Duodenal mucosa (tissue), 2 donors: ENCODE measurements around the gene NOL11.
"Not testable (repeated sequence)": the region's sequence is repeated elsewhere in the genome, so short reads cannot be mapped to it uniquely, and the experiment has no call there.

Experiments used
- H3K27ac ChIP-seq: one replicate; pipeline ENCODE4 v1.7.0; 2013; ENCODE audit warnings: low read depth, low read length
- H3K27me3 ChIP-seq, 2 donors: one replicate each; pipeline ENCODE4 v1.7.0; 2013; ENCODE audit warnings: low read length in 2 of 2, control low read depth in 1 of 2; ENCODE audit not compliant: insufficient read depth in 2 of 2, control insufficient read depth in 1 of 2
- H3K36me3 ChIP-seq, 2 donors: one replicate each; pipeline ENCODE4 v1.7.0; 2013; ENCODE audit warnings: low read length in 2 of 2, control low read depth in 1 of 2; ENCODE audit not compliant: insufficient read depth in 2 of 2, control insufficient read depth in 1 of 2
- H3K4me1 ChIP-seq, 2 donors: one replicate each; pipeline ENCODE4 v1.7.0; 2013; ENCODE audit warnings: low read length in 2 of 2, control low read depth in 1 of 2; ENCODE audit not compliant: insufficient read depth in 2 of 2, control insufficient read depth in 1 of 2
- H3K4me3 ChIP-seq, 2 donors: one replicate each; pipeline ENCODE4 v1.7.0; 2013; ENCODE audit warnings: low read length in 2 of 2, low read depth in 1 of 2
- H3K9ac ChIP-seq, 2 donors: one replicate each; pipeline ENCODE4 v1.7.0; 2013; ENCODE audit warnings: low read length in 2 of 2, low read depth in 1 of 2
- H3K9me3 ChIP-seq, 2 donors: one replicate each; pipeline ENCODE4 v1.7.0; 2013; ENCODE audit warnings: low read length in 2 of 2, control low read depth in 1 of 2; ENCODE audit not compliant: control insufficient read depth in 1 of 2

Gene NOL11

DNA sequence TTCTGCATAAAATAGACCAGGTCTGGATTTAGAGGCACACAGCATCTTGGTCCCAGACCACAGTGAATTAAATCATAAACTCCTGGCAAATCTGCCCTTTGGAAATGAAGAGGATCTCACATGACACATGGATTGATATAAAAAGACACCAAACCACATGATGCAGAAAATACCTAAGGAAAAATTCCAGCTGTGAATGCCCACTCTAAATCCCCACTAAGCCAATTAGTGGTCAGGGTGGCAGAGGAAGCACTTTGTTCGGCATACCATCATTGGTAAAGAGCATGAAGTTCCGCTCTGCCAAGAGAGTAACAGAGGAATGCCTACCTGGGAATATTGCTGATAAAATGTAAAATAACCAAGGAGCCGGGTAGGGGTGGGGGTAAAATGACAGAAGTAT is 32.4 kb upstream of the NOL11 start:
- H3K4me1 ChIP-seq = no peaks in the 10 kb centered on the region
- H3K36me3 ChIP-seq = no peaks in the 10 kb centered on the region
- H3K27me3 ChIP-seq = no peaks in the 10 kb centered on the region
- H3K9ac ChIP-seq = no peak overlapping the region
- H3K4me3 ChIP-seq = no peak overlapping the region
- no peaks in the 10 kb centered on the region for H3K9me3 ChIP-seq
- H3K27ac ChIP-seq = no peak overlapping the region

DNA sequence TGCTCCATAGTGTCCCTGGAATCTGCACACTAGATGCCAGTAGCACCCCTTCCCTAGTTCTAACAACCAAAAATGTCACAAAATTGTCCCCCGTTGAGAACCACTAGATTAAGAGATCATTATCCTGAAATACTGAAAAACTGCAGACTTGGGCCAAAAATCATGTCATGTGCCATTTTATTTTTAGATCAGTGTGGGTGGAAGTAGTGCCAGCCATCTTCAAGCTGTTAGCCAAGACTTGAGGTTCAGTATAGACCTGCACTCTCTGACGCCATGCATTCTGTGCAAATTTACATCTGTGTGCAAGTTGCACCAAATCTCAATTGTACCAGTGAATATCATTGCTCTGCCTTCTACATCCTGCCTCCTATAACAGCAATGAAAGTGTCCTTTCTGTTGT is 31.5 kb upstream of the NOL11 start:
- Histone ChIP-seq H3K36me3 (no peaks in the 10 kb centered on the region), H3K9ac (no peak overlapping the region), H3K4me1 (no peaks in the 10 kb centered on the region), H3K9me3 (no peaks in the 10 kb centered on the region), H3K27me3 (no peaks in the 10 kb centered on the region), H3K27ac (no peak overlapping the region), H3K4me3 (no peak overlapping the region)

DNA sequence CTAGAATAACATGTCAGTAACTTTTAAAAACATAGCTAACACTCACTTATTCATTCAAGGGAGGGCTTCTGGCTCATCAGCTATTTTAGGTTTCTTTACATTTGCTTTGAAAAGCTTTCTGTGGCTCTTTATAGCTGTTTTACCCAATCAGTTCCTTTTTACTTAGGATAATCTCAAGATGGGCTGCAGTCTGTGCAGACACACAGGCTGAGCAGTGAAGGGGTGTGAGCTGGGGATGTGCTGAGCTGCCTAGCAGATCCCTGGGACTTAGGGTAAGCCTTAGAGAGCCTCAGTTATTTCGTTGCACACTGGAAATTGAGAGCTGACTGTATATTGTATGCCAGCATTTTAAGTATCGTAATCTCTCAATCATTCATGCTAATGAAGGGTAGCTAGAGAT is 30.2 kb upstream of the NOL11 start:
- Histone ChIP-seq H3K27ac (no peak overlapping the region), H3K9me3 (no peaks in the 10 kb centered on the region), H3K4me3 (no peak overlapping the region), H3K27me3 (no peaks in the 10 kb centered on the region), H3K36me3 (no peaks in the 10 kb centered on the region), H3K9ac (no peak overlapping the region), H3K4me1 (no peaks in the 10 kb centered on the region)

DNA sequence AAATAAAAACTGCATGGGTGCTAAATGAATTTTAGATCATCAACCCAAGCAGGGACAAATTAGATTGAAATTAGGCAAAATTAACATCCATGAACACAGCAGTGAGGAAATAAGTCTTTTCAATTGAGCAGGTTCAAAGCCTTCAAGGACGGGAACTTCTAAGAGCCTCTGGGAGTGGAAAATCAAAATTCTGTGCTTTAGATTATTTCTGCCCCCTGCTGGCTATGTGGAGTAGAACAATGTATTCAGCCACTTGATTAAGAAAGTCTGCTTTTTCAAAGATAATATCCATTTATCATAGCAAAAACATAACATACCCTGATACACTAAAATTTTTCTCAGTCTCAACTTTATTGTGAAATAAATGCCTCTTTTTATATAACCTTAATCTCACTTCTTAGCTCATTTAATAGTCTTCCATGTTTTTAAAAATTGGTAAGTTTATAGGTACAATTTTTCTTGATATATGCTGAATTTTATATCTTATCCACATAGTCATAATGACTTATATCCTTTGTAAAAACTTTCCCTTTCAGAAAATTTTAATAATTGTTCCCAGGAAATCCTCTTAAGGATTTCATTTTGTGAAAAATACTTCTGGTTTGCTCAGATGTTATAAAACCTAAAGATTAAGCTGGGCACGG is 28.1 kb upstream of the NOL11 start:
- H3K27ac ChIP-seq = no peak overlapping the region
- no peak overlapping the region for H3K9ac ChIP-seq
- H3K27me3 ChIP-seq = no peaks in the 10 kb centered on the region
- H3K36me3 ChIP-seq = no peaks in the 10 kb centered on the region
- H3K9me3 ChIP-seq = no peaks in the 10 kb centered on the region
- no peaks in the 10 kb centered on the region for H3K4me1 ChIP-seq
- no peak overlapping the region for H3K4me3 ChIP-seq

- Histone ChIP-seq H3K4me1 (no peaks in the 10 kb centered on the region), H3K36me3 (no peaks in the 10 kb centered on the region), H3K9me3 (no peaks in the 10 kb centered on the region), H3K9ac (no peak overlapping the region), H3K4me3 (no peak overlapping the region), H3K27me3 (no peaks in the 10 kb centered on the region), H3K27ac (no peak overlapping the region)
Measured at GRCh38 chr17:67693811-67694210, 23.9 kb upstream of the NOL11 start.

- Histone ChIP-seq H3K9ac (no peak overlapping the region), H3K9me3 (no peaks in the 10 kb centered on the region), H3K4me3 (no peak overlapping the region), H3K36me3 (no peaks in the 10 kb centered on the region), H3K4me1 (no peaks in the 10 kb centered on the region), H3K27ac (no peak overlapping the region), H3K27me3 (peaks cover 0 to 4% of the 10 kb centered on the region in 2 donors)
Measured at GRCh38 chr17:67696347-67696746, 21.4 kb upstream of the NOL11 start.

DNA sequence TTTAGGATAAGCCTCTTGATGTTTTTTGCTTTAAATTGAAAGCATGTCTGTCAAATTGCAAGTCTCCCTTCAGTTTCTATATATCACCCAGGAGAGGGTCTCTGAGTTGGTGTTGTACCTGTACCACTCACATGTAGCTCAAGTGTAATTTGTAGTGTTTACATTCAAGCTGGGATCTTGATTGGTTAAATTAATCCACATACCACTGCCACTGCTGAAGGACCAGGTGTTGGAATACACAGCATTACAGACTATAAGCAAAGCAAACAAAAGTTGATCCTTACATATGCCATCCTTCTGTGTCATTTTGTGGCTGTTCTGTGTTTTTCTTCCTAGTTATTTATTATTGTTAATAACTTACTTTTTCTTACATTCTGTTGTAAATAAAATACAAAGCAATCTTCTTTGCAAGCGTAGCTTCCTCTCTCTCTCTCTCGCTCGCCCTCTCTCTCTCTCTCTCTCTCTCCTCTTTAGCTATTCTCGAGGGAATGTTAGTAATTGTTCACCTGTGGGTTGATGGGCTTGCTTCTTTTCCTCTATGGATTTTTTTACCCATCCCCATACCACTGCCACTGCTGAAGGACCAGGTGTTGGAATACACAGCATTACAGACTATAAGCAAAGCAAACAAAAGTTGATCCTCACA is 20.8 kb upstream of the NOL11 start:
- H3K27ac ChIP-seq = no peak overlapping the region
- no peak overlapping the region for H3K4me3 ChIP-seq
- H3K4me1 ChIP-seq = no peaks in the 10 kb centered on the region
- no peak overlapping the region for H3K9ac ChIP-seq
- H3K9me3 ChIP-seq = no peaks in the 10 kb centered on the region
- no peaks in the 10 kb centered on the region for H3K36me3 ChIP-seq
- peaks cover 0 to 4% of the 10 kb centered on the region in 2 donors for H3K27me3 ChIP-seq

- Histone ChIP-seq H3K4me1 (no peaks in the 10 kb centered on the region), H3K4me3 (no peak overlapping the region), H3K27me3 (peaks cover 0 to 4% of the 10 kb centered on the region in 2 donors), H3K36me3 (no peaks in the 10 kb centered on the region), H3K27ac (no peak overlapping the region), H3K9ac (no peak overlapping the region), H3K9me3 (no peaks in the 10 kb centered on the region)
Measured at GRCh38 chr17:67700037-67700724, 17.6 kb upstream of the NOL11 start.

DNA sequence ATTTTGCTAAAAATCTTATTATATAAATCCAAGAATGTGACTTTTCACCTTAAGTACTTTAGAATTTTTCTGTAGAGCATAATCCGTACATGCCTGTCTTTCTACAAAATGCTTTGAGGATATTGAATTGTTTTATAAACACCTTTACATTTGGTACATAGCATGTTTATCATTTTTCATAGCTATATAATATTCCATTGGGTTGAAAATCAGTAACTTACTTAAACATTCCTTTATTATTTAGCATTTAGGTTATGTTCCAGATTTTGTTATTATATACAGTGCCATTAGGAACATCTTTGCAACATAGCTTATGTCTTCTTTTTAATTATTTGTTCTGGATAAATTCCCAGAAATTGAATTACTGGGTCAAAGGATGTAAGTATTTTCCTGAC is 17.0 kb upstream of the NOL11 start:
- peaks cover 0 to 4% of the 10 kb centered on the region in 2 donors for H3K27me3 ChIP-seq
- no peaks in the 10 kb centered on the region for H3K9me3 ChIP-seq
- H3K4me3 ChIP-seq = no peak overlapping the region
- no peaks in the 10 kb centered on the region for H3K36me3 ChIP-seq
- H3K9ac ChIP-seq = no peak overlapping the region
- no peak overlapping the region for H3K27ac ChIP-seq
- H3K4me1 ChIP-seq = no peaks in the 10 kb centered on the region

DNA sequence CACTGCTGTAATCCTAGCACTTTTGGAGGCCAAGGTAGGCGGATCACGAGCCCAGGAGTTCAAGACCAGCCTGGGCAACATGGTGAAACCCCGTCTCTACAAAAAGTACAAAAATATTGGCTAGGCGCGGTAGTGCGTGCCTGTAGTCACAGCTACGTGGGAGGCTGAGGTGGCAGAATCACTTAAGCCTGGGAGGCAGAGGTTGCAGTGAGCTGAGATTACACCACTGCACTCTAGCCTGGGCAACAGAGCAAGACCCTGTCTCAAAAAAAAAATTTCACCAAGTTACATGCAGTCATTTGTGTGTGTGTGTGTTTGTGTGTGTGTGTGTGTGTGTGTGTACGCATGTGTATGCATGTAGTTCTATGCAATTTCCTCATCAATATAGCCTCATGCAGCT is 14.9 kb upstream of the NOL11 start:
- H3K27me3 ChIP-seq, H3K4me3 ChIP-seq: not testable (repeated sequence)

More for the DNA sequence above, 14.9 kb upstream of the NOL11 start:
- H3K4me1 ChIP-seq, H3K9me3 ChIP-seq, H3K36me3 ChIP-seq, H3K27ac ChIP-seq, H3K9ac ChIP-seq: not testable (repeated sequence)
